Prostate gland (tissue), 2 donors: ENCODE data around the gene TRAF7.

Experiments used
- POLR2A ChIP-seq: fragments of 450-650 bp; IDR thresholded peaks from one replicate; pipeline ENCODE4 v1.6.1; 2016; ENCODE audit warnings: antibody characterized with exemption, mild to moderate bottlenecking
- TF ChIP-seq, protein P1 (sequence below), 4 experiments: fragments of 200-600 bp in 2 of 4; fragments of 450-650 bp in 2 of 4; sonication (generic) in 2 of 4; IDR thresholded peaks; 1 replicate in 3 of 4; 2 replicates in 1 of 4; pipeline ENCODE4 v1.5.1; 2016 to 2019; ENCODE audit warnings: antibody characterized with exemption in 4 of 4, mild to moderate bottlenecking in 2 of 4, moderate library complexity in 2 of 4

GRCh38 chr16:2143878-2144485 lies 11.6 kb upstream of the TRAF7 start:
- no peak for TF ChIP-seq POLR2A
- TF ChIP-seq, protein P1, sequence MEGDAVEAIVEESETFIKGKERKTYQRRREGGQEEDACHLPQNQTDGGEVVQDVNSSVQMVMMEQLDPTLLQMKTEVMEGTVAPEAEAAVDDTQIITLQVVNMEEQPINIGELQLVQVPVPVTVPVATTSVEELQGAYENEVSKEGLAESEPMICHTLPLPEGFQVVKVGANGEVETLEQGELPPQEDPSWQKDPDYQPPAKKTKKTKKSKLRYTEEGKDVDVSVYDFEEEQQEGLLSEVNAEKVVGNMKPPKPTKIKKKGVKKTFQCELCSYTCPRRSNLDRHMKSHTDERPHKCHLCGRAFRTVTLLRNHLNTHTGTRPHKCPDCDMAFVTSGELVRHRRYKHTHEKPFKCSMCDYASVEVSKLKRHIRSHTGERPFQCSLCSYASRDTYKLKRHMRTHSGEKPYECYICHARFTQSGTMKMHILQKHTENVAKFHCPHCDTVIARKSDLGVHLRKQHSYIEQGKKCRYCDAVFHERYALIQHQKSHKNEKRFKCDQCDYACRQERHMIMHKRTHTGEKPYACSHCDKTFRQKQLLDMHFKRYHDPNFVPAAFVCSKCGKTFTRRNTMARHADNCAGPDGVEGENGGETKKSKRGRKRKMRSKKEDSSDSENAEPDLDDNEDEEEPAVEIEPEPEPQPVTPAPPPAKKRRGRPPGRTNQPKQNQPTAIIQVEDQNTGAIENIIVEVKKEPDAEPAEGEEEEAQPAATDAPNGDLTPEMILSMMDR (IDR thresholded peaks at IDR 0.05), result no peak
